Parathyroid adenoma (tissue), 2 donors: ENCODE measurements around the gene CACNA1B.

Source experiments
- H2AFZ ChIP-seq: fragments of 300-600 bp; sonication (generic); one replicate; pipeline ENCODE4 v1.7.0; 2017; ENCODE audit warnings: antibody characterized with exemption, mild to moderate bottlenecking
- H3K27ac ChIP-seq: fragments of 300-600 bp; sonication (generic); one replicate; pipeline ENCODE4 v1.7.0; 2017
- H3K27me3 ChIP-seq: fragments of 300-600 bp; sonication (generic); one replicate; pipeline ENCODE4 v1.7.0; 2017; ENCODE audit warnings: low read length; ENCODE audit not compliant: control insufficient read depth, insufficient read depth
- H3K36me3 ChIP-seq: fragments of 300-600 bp; sonication (generic); one replicate; pipeline ENCODE4 v1.7.0; 2017; ENCODE audit warnings: low read length; ENCODE audit not compliant: control insufficient read depth, insufficient read depth
- H3K4me1 ChIP-seq: fragments of 300-600 bp; sonication (generic); one replicate; pipeline ENCODE4 v1.7.0; 2017; ENCODE audit warnings: control low read depth
- H3K4me2 ChIP-seq: fragments of 300-600 bp; sonication (generic); one replicate; pipeline ENCODE4 v1.7.0; 2017; ENCODE audit warnings: low read length
- H3K4me3 ChIP-seq: fragments of 300-600 bp; sonication (generic); one replicate; pipeline ENCODE4 v1.7.0; 2017; ENCODE audit warnings: low read depth, low read length
- H3K79me2 ChIP-seq: fragments of 300-600 bp; sonication (generic); one replicate; pipeline ENCODE4 v1.7.0; 2017; ENCODE audit warnings: control low read depth
- H3K9ac ChIP-seq: fragments of 300-600 bp; sonication (generic); one replicate; pipeline ENCODE4 v1.7.0; 2017; ENCODE audit warnings: mild to moderate bottlenecking
- H3K9me3 ChIP-seq: fragments of 300-600 bp; sonication (generic); one replicate; pipeline ENCODE4 v1.7.0; 2017; ENCODE audit warnings: low read length; ENCODE audit not compliant: control insufficient read depth
- CTCF ChIP-seq: fragments of 300-600 bp; sonication (generic); IDR thresholded peaks from one replicate; pipeline ENCODE4 v1.7.0; 2017; ENCODE audit warnings: antibody characterized with exemption, mild to moderate bottlenecking
- donor health status: primary hyperparathyroidism.

CACNA1B gene

GRCh38 chr9:137918331-137919094 is 40.9 kb downstream of the CACNA1B start:
- H3K36me3 ChIP-seq: no peaks in the 10 kb centered on the region
- H3K9me3 ChIP-seq: no peaks in the 10 kb centered on the region
- no peaks in the 10 kb centered on the region for H3K79me2 ChIP-seq
- no peak overlapping the region for H2AFZ ChIP-seq
- no peak for TF ChIP-seq CTCF
- no peak overlapping the region for H3K4me2 ChIP-seq
- no peaks in the 10 kb centered on the region for H3K27me3 ChIP-seq
- H3K9ac ChIP-seq: no peak overlapping the region
- no peaks in the 10 kb centered on the region for H3K4me1 ChIP-seq
- H3K27ac ChIP-seq: no peak overlapping the region
- H3K4me3 ChIP-seq: no peak overlapping the region

- Histone ChIP-seq H3K9me3 (no peaks in the 10 kb centered on the region), H3K27ac (no peak overlapping the region), H3K79me2 (no peaks in the 10 kb centered on the region), H3K27me3 (no peaks in the 10 kb centered on the region), H2AFZ (no peak overlapping the region), H3K4me1 (no peaks in the 10 kb centered on the region), H3K36me3 (no peaks in the 10 kb centered on the region), H3K4me2 (no peak overlapping the region), H3K4me3 (no peak overlapping the region), H3K9ac (no peak overlapping the region)
- no peak for TF ChIP-seq CTCF
Measured at GRCh38 chr9:137919095-137919465, 41.5 kb downstream of the CACNA1B start.

- no peak overlapping the region for H3K9ac ChIP-seq
- no peaks in the 10 kb centered on the region for H3K27me3 ChIP-seq
- H3K4me1 ChIP-seq: no peaks in the 10 kb centered on the region
- no peak for TF ChIP-seq CTCF
- H3K9me3 ChIP-seq: no peaks in the 10 kb centered on the region
- no peak overlapping the region for H3K4me3 ChIP-seq
- no peak overlapping the region for H2AFZ ChIP-seq
- H3K36me3 ChIP-seq: no peaks in the 10 kb centered on the region
- no peaks in the 10 kb centered on the region for H3K79me2 ChIP-seq
- no peak overlapping the region for H3K27ac ChIP-seq
- no peak overlapping the region for H3K4me2 ChIP-seq
Measured at GRCh38 chr9:137919649-137920141, 42.1 kb downstream of the CACNA1B start.

- TF ChIP-seq CTCF: no peak
- H3K36me3 ChIP-seq: no peaks in the 10 kb centered on the region
- no peaks in the 10 kb centered on the region for H3K79me2 ChIP-seq
- H3K9me3 ChIP-seq: no peaks in the 10 kb centered on the region
- no peak overlapping the region for H3K4me2 ChIP-seq
- no peaks in the 10 kb centered on the region for H3K27me3 ChIP-seq
- H2AFZ ChIP-seq: no peak overlapping the region
- H3K27ac ChIP-seq: no peak overlapping the region
- no peak overlapping the region for H3K9ac ChIP-seq
- no peak overlapping the region for H3K4me3 ChIP-seq
- no peaks in the 10 kb centered on the region for H3K4me1 ChIP-seq
Measured at GRCh38 chr9:137920753-137921152, 43.2 kb downstream of the CACNA1B start.

- no peak overlapping the region for H3K27ac ChIP-seq
- TF ChIP-seq CTCF: no peak
Measured at GRCh38 chr9:137924169-137924568, 46.6 kb downstream of the CACNA1B start.

More at GRCh38 chr9:137924169-137924568, 46.6 kb downstream of the CACNA1B start:
- H3K9me3 ChIP-seq: no peaks in the 10 kb centered on the region
- H3K4me3 ChIP-seq: no peak overlapping the region
- no peak overlapping the region for H3K4me2 ChIP-seq
- H3K9ac ChIP-seq: no peak overlapping the region
- no peaks in the 10 kb centered on the region for H3K79me2 ChIP-seq
- no peaks in the 10 kb centered on the region for H3K4me1 ChIP-seq
- H2AFZ ChIP-seq: no peak overlapping the region
- no peaks in the 10 kb centered on the region for H3K27me3 ChIP-seq
- no peaks in the 10 kb centered on the region for H3K36me3 ChIP-seq
